ENCODE results near the gene CTAG1B.

CTAG1B gene

DNA sequence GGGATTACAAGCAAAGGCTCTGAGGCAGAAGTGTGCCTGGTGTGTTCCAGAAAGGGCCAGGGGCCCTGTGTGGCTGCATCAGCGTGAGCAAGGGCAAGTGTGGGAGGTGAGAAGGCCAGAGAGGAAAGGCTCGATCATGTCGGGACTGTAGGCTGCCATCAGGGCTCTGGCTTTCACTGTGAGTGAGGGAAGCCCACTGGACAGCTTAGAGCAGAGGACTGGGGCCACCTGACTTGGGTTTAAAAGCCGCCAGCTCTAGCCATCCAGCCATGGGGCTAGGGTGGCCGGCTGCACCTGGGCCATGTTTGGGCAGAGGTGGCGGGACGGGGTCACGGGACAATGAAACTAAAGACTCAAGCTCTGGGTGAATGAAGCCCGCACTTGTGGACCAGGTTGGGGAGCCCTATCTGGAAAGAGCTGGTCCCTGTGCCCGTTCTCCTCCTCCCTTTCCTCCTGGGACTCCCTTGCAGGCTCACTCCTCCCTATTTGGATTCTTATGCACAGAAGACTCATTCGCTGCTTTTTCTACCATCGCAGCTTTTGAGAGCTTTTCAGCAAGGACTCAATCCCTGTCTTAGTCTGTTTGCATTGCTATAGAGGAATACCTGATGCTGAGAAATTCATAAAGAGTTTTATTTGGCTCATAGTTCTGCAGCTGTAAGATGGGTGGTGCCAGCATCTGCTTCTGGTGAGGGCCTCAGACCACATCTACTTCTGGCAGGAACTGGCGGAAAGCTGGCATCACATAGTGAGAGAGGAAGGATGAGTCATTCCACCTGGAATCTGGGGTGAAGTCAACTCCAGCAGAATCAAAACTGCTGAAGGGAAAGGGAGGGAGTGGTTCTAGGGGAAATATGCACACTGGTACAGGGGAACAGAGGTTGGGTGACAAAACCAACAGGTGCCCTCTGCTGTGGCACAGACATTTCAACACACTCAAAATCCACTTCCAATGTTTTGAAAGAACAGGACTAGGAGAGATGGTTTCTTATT is 15.3 kb downstream of the CTAG1B start (continued):
- TF ChIP-seq, protein P1, sequence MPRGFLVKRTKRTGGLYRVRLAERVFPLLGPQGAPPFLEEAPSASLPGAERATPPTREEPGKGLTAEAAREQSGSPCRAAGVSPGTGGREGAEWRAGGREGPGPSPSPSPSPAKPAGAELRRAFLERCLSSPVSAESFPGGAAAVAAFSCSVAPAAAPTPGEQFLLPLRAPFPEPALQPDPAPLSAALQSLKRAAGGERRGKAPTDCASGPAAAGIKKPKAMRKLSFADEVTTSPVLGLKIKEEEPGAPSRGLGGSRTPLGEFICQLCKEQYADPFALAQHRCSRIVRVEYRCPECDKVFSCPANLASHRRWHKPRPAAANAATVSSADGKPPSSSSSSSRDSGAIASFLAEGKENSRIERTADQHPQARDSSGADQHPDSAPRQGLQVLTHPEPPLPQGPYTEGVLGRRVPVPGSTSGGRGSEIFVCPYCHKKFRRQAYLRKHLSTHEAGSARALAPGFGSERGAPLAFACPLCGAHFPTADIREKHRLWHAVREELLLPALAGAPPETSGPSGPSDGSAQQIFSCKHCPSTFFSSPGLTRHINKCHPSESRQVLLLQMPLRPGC (tag by site-specific recombination; IDR thresholded peaks at IDR 0.05), result no peak

DNA sequence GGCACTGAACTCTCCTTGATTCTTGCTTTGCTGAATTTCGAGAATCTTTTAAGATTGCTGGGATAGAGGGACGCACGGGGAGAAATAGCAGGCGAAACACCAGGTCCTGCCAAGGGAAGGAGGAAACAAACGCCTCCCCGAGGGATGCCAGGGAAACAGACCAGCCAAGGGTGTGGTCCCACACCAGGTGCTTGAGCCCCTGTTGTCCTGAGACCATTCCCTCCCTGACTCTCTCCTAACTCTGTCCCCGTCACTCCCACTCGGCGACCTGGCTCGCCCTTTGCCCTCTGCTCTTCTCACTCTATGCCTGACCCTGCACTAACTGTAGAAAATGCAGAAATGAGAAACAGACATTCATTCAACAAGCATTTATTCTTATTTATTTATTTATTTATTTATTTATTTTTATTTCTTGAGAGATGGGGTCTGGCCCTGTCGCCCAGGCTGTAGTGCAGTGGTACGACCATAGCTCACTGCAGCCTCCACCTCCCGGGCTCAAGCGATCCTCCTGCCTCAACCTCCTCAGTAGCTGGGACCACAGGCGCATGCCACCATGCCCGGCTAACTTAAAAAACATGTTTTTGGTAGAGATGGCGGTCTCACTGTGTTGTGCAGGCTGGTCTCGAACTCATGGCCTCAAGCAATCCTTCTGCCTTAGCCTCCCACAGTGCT is 16.2 kb downstream of the CTAG1B start:
- POLR2A ChIA-PET, result no interaction called here
- no peaks in the 10 kb centered on the region for H3K36me3 ChIP-seq (ENCODE audit: control insufficient read depth in 2 of 2, insufficient read depth in 1 of 2, low read length in 2 of 2)
- H3K4me1 ChIP-seq (ENCODE audit: control insufficient read depth, insufficient read depth, low read length), result no peaks in the 10 kb centered on the region
- no peak overlapping the region for H3K4me3 ChIP-seq (ENCODE audit: low read depth, low read length)
- CTCF ChIA-PET, result interaction anchor here (0.7 to 1.6 kb wide), 4 partner anchors 10 to 136 kb away, joined by 3 to 8 read pairs (median 4); no protein-coding TSS in a partner anchor
- no peak for TF ChIP-seq ZBTB7A (tag by site-specific recombination; IDR thresholded peaks at IDR 0.05; ENCODE audit: low read depth)
- TF ChIP-seq ZNF654 (tag by site-specific recombination; IDR thresholded peaks at IDR 0.05; ENCODE audit: low read depth), result no peak
- no peak for TF ChIP-seq ZXDB (tag by site-specific recombination; IDR thresholded peaks at IDR 0.05)
- no peak for TF ChIP-seq SCRT2 (tag by site-specific recombination; IDR thresholded peaks at IDR 0.05)
- no peak for TF ChIP-seq ZNF184 (tag by site-specific recombination; IDR thresholded peaks at IDR 0.05)
- no peak for TF ChIP-seq ZNF133 (tag by site-specific recombination; IDR thresholded peaks at IDR 0.05)
- no peak for TF ChIP-seq ZNF785 (tag by site-specific recombination; IDR thresholded peaks at IDR 0.05)
- no peak for TF ChIP-seq ZNF555 (tag by site-specific recombination; conservative IDR thresholded peaks at IDR 0.05)
- no peak for TF ChIP-seq ZNF529 (tag by site-specific recombination; IDR thresholded peaks at IDR 0.05; ENCODE audit: insufficient replicate concordance)
- TF ChIP-seq ZNF155 (tag by site-specific recombination; IDR thresholded peaks at IDR 0.05), result no peak
- TF ChIP-seq ZNF404 (tag by site-specific recombination; IDR thresholded peaks at IDR 0.05), result no peak
- no peak for TF ChIP-seq ZBTB21 (tag by site-specific recombination; IDR thresholded peaks at IDR 0.05)
- TF ChIP-seq, protein P2, sequence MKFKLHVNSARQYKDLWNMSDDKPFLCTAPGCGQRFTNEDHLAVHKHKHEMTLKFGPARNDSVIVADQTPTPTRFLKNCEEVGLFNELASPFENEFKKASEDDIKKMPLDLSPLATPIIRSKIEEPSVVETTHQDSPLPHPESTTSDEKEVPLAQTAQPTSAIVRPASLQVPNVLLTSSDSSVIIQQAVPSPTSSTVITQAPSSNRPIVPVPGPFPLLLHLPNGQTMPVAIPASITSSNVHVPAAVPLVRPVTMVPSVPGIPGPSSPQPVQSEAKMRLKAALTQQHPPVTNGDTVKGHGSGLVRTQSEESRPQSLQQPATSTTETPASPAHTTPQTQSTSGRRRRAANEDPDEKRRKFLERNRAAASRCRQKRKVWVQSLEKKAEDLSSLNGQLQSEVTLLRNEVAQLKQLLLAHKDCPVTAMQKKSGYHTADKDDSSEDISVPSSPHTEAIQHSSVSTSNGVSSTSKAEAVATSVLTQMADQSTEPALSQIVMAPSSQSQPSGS (tag by site-specific recombination; IDR thresholded peaks at IDR 0.05; ENCODE audit: low read depth), result no peak
- TF ChIP-seq ZNF169 (tag by site-specific recombination; IDR thresholded peaks at IDR 0.05), result no peak
- no peak for TF ChIP-seq ZNF701 (tag by site-specific recombination; IDR thresholded peaks at IDR 0.05)
- no peak for TF ChIP-seq ZEB2 (tag by site-specific recombination; IDR thresholded peaks at IDR 0.05)
- TF ChIP-seq, protein P3, sequence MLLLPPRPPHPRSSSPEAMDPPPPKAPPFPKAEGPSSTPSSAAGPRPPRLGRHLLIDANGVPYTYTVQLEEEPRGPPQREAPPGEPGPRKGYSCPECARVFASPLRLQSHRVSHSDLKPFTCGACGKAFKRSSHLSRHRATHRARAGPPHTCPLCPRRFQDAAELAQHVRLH (tag by site-specific recombination; IDR thresholded peaks at IDR 0.05), result no peak
- no peak for TF ChIP-seq GLI4 (tag by site-specific recombination; IDR thresholded peaks at IDR 0.05)
- TF ChIP-seq, protein P4, sequence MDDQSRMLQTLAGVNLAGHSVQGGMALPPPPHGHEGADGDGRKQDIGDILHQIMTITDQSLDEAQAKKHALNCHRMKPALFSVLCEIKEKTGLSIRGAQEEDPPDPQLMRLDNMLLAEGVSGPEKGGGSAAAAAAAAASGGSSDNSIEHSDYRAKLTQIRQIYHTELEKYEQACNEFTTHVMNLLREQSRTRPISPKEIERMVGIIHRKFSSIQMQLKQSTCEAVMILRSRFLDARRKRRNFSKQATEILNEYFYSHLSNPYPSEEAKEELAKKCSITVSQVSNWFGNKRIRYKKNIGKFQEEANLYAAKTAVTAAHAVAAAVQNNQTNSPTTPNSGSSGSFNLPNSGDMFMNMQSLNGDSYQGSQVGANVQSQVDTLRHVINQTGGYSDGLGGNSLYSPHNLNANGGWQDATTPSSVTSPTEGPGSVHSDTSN (CRISPR knock-in tag; IDR thresholded peaks at IDR 0.05), result no peak
- no peaks in the 10 kb centered on the region for H3K9me3 ChIP-seq (ENCODE audit: control insufficient read depth, insufficient read depth, low read depth, low read length)
- no peak overlapping the region for H3K27ac ChIP-seq (ENCODE audit: extremely low read depth, low read depth, low read length)

Data from HEK293 (cell line).